HepG2 (cell line): ENCODE results near the gene OAS3. TPM values are rescaled to one million over a fixed set of nuclear protein-coding genes. Genes with fewer than 3 reads are reported as not detected.
A peak's percentile ranks its signal among the peaks of the same experiment; 100 is the strongest.

Experiments used
- DPF2 ChIP-seq: sonication (generic); formaldehyde crosslinking; IDR thresholded peaks from 2 replicates; pipeline ENCODE4 v1.4.0; 2020; ENCODE audit warnings: mild to moderate bottlenecking, low read depth, missing genetic modification reagents, borderline replicate concordance
- HNF4A ChIP-seq: sonication (generic); formaldehyde crosslinking; IDR thresholded peaks from 2 replicates; pipeline ENCODE4 v1.4.0; 2020; ENCODE audit warnings: missing genetic modification reagents
- KAT8 ChIP-seq: IDR thresholded peaks from 2 replicates; pipeline ENCODE4 v1.6.1; 2016; ENCODE audit warnings: missing genetic modification reagents, missing compliant biosample characterization
- PAF1 ChIP-seq: IDR thresholded peaks from 2 replicates; pipeline ENCODE4 v1.6.1; 2016; ENCODE audit warnings: missing genetic modification reagents, missing compliant biosample characterization
- SMARCE1 ChIP-seq: fragments of 450-650 bp; IDR thresholded peaks from 2 replicates; pipeline ENCODE4 v1.6.1; 2017; ENCODE audit warnings: borderline replicate concordance
- SP4 ChIP-seq: sonication (generic); formaldehyde crosslinking; IDR thresholded peaks from 2 replicates; pipeline ENCODE4 v1.8.1; 2023; ENCODE audit warnings: mild to moderate bottlenecking, missing genetic modification reagents
- TAF1 ChIP-seq: sonication (generic); formaldehyde crosslinking; IDR thresholded peaks from 2 replicates; pipeline ENCODE4 v1.4.0; 2020; ENCODE audit warnings: missing genetic modification reagents
- ZNF335 ChIP-seq: sonication (generic); formaldehyde crosslinking; IDR thresholded peaks from 2 replicates; pipeline ENCODE4 v1.4.0; 2020; ENCODE audit warnings: missing genetic modification reagents
- ZNF792 ChIP-seq: IDR thresholded peaks from 2 replicates; pipeline ENCODE4 v1.6.1; 2016
- polyA plus RNA-seq, 8 experiments: library from polyadenylated mRNA; depleted of rRNA in 3 of 8; stranded (reverse) in 7 of 8; unstranded in 1 of 8; fragments of >200 nt; fragmentation: Illumina TruSeq in 4 of 8; extraction: Trizol in 4 of 8; gene quantifications; 2 replicates each; pipeline versions ENCODE4 v1.2.1 to v1.2.3, GENCODE V29; 2011 to 2016; ENCODE audit warnings: low read depth in 4 of 8, missing spikeins in 1 of 8, mixed read lengths in 1 of 8; ENCODE audit not compliant: insufficient read depth in 1 of 8
- total RNA-seq, 5 experiments: library from RNA; depleted of rRNA; stranded (reverse); fragments of >200 nt; fragmentation: Illumina TruSeq; extraction: Trizol; gene quantifications; 2 replicates each; pipeline ENCODE4 v1.2.3, GENCODE V29; 2016; ENCODE audit warnings: low read depth in 1 of 5
- TF ChIP-seq, protein P1 (sequence below): sonication (generic); formaldehyde crosslinking; IDR thresholded peaks from 2 replicates; pipeline ENCODE4 v1.9.0; 2021; ENCODE audit warnings: missing genetic modification reagents, borderline replicate concordance
- TF ChIP-seq, protein P2 (sequence below): IDR thresholded peaks from 2 replicates; pipeline ENCODE4 v1.6.1; 2016; ENCODE audit warnings: low read depth, control low read depth
- TF ChIP-seq, protein P3 (sequence below): sonication (generic); formaldehyde crosslinking; IDR thresholded peaks from 2 replicates; pipeline ENCODE4 v1.4.0; 2020; ENCODE audit warnings: missing genetic modification reagents
- TF ChIP-seq, protein P4 (sequence below): sonication (generic); formaldehyde crosslinking; IDR thresholded peaks from 2 replicates; pipeline ENCODE4 v1.8.0; 2022; ENCODE audit warnings: missing genetic modification reagents, mild to moderate bottlenecking, inconsistent platforms, borderline replicate concordance

Gene OAS3
- total and polyA plus RNA-seq, 2 of the 13 experiments (the other 11 are each of a cell fraction or from before 2014, with no cell fraction given), result 4.8 to 10.5 TPM

DNA sequence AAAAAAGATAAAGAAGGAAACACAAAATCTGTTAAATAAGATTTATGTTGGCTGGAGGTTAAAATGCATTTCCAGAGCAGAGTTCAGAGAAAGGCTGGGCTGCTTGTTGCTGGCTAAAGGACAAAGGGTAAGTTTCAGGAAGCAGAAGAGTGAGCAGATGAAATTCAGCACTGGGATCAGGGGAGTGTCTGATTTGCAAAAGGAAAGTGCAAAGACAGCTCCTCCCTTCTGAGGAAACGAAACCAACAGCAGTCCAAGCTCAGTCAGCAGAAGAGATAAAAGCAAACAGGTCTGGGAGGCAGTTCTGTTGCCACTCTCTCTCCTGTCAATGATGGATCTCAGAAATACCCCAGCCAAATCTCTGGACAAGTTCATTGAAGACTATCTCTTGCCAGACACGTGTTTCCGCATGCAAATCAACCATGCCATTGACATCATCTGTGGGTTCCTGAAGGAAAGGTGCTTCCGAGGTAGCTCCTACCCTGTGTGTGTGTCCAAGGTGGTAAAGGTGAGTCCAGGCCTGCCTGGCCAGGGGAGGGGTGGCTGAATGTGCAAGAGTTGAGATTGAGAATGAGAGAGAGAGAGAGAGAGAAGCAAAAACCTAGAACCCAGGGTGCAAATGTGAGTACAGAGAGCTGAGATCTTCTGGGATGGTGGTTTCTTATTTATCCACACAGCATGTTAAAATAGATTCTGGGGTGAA is 31.4 kb upstream of the OAS3 start, which contains the start of gene OAS1 (continued):
- TF ChIP-seq, protein P1, sequence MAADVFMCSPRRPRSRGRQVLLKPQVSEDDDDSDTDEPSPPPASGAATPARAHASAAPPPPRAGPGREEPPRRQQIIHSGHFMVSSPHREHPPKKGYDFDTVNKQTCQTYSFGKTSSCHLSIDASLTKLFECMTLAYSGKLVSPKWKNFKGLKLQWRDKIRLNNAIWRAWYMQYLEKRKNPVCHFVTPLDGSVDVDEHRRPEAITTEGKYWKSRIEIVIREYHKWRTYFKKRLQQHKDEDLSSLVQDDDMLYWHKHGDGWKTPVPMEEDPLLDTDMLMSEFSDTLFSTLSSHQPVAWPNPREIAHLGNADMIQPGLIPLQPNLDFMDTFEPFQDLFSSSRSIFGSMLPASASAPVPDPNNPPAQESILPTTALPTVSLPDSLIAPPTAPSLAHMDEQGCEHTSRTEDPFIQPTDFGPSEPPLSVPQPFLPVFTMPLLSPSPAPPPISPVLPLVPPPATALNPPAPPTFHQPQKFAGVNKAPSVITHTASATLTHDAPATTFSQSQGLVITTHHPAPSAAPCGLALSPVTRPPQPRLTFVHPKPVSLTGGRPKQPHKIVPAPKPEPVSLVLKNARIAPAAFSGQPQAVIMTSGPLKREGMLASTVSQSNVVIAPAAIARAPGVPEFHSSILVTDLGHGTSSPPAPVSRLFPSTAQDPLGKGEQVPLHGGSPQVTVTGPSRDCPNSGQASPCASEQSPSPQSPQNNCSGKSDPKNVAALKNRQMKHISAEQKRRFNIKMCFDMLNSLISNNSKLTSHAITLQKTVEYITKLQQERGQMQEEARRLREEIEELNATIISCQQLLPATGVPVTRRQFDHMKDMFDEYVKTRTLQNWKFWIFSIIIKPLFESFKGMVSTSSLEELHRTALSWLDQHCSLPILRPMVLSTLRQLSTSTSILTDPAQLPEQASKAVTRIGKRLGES, result no peak
- TF ChIP-seq, protein P2, sequence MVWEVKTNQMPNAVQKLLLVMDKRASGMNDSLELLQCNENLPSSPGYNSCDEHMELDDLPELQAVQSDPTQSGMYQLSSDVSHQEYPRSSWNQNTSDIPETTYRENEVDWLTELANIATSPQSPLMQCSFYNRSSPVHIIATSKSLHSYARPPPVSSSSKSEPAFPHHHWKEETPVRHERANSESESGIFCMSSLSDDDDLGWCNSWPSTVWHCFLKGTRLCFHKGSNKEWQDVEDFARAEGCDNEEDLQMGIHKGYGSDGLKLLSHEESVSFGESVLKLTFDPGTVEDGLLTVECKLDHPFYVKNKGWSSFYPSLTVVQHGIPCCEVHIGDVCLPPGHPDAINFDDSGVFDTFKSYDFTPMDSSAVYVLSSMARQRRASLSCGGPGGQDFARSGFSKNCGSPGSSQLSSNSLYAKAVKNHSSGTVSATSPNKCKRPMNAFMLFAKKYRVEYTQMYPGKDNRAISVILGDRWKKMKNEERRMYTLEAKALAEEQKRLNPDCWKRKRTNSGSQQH, result peak; percentile 62; the same call in 1 of the 2 replicates
- TF ChIP-seq, protein P3, sequence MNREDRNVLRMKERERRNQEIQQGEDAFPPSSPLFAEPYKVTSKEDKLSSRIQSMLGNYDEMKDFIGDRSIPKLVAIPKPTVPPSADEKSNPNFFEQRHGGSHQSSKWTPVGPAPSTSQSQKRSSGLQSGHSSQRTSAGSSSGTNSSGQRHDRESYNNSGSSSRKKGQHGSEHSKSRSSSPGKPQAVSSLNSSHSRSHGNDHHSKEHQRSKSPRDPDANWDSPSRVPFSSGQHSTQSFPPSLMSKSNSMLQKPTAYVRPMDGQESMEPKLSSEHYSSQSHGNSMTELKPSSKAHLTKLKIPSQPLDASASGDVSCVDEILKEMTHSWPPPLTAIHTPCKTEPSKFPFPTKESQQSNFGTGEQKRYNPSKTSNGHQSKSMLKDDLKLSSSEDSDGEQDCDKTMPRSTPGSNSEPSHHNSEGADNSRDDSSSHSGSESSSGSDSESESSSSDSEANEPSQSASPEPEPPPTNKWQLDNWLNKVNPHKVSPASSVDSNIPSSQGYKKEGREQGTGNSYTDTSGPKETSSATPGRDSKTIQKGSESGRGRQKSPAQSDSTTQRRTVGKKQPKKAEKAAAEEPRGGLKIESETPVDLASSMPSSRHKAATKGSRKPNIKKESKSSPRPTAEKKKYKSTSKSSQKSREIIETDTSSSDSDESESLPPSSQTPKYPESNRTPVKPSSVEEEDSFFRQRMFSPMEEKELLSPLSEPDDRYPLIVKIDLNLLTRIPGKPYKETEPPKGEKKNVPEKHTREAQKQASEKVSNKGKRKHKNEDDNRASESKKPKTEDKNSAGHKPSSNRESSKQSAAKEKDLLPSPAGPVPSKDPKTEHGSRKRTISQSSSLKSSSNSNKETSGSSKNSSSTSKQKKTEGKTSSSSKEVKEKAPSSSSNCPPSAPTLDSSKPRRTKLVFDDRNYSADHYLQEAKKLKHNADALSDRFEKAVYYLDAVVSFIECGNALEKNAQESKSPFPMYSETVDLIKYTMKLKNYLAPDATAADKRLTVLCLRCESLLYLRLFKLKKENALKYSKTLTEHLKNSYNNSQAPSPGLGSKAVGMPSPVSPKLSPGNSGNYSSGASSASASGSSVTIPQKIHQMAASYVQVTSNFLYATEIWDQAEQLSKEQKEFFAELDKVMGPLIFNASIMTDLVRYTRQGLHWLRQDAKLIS (CRISPR knock-in tag), result no peak
- TF ChIP-seq HNF4A (CRISPR knock-in tag) (peak; percentile 70; the same call in 1 of the 2 replicates), ZNF335 (CRISPR knock-in tag) (no peak), SP4 (CRISPR knock-in tag) (no peak), SMARCE1 (no peak), DPF2 (CRISPR knock-in tag) (no peak), KAT8 (CRISPR knock-in tag) (peak; percentile 58), TAF1 (CRISPR knock-in tag) (peak; percentile 48; the same call in 1 of the 2 replicates), ZNF792 (CRISPR knock-in tag) (no peak), PAF1 (CRISPR knock-in tag) (no peak)
- TF ChIP-seq, protein P4, sequence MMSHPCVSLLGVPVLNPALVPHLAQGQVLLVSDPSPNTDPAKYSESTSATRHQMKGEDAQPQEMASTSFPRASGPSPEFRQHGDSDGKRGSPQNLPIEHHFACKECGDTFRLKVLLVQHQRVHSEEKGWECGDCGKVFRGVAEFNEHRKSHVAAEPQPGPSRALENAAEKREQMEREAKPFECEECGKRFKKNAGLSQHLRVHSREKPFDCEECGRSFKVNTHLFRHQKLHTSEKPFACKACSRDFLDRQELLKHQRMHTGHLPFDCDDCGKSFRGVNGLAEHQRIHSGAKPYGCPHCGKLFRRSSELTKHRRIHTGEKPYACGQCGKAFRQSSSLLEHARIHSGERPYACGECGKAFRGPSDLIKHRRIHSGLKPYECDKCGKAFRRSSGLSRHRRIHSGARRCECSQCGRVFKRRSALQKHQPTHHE, result no peak
